Measurements from ENCODE around the gene PHKB. TPM values are rescaled to one million over a fixed set of nuclear protein-coding genes. Genes with fewer than 3 reads are reported as not detected.

Gene PHKB
- total and polyA plus RNA-seq, 2 donors (not counting 1 experiment from before 2014, with no cell fraction given), result 50.4 to 223 TPM

GRCh38 chr16:47627085-47627639 lies 166.0 kb downstream of the PHKB start:
- H3K27me3 ChIP-seq (replicated peaks in 1 of 4; ENCODE audit: control extremely low read depth in 1 of 4, control insufficient read depth in 3 of 4, insufficient read depth in 4 of 4, low read length in 3 of 4), result no peaks in the 10 kb centered on the region
- no peak for TF ChIP-seq EZH2 (IDR thresholded peaks at IDR 0.05; ENCODE audit: borderline replicate concordance, insufficient read depth, low read depth, low read length, poor library complexity, severe bottlenecking)
- no peak for TF ChIP-seq CTCF (IDR thresholded peaks at IDR 0.05)
- Mint-ChIP-seq H3K4me3 (no peak overlapping the region), H3K9me3 (ENCODE audit: insufficient read depth) (no peaks in the 10 kb centered on the region), H3K27ac (no peak overlapping the region), H3K4me1 (peaks cover 8% of the 10 kb centered on the region), H3K27me3 (no peaks in the 10 kb centered on the region)
- WGBS (ENCODE audit: insufficient coverage), result no CpG with 5 or more reads among the region's 6 CpGs
- no peak overlapping the region for H3K4me2 ChIP-seq (replicated peaks; ENCODE audit: low read depth, low read length, poor library complexity, severe bottlenecking)
- CTCF ChIA-PET, result no interaction called here
- H2AFZ ChIP-seq (ENCODE audit: insufficient read depth, low read depth, low read length, poor library complexity, severe bottlenecking), result no peak overlapping the region
- POLR2A ChIA-PET, result no interaction called here
- H3K9me3 ChIP-seq (ENCODE audit: control extremely low read depth in 1 of 3, control insufficient read depth in 2 of 3, insufficient read depth in 1 of 3, low read length in 2 of 3), result peaks cover 0 to 7% (median 0%) of the 10 kb centered on the region in 3 donors
- DNase-seq (no peak), ATAC-seq (ENCODE audit: low read depth) (no peak)
- intact Hi-C loops (cut with micrococcal nuclease), result no loop called here
- H3K27ac ChIP-seq (ENCODE audit: low read length in 2 of 2), result no peak overlapping the region
- peaks cover 21% of the 10 kb centered on the region for H3K79me2 ChIP-seq (ENCODE audit: control insufficient read depth, insufficient read depth, low read length)
- peaks cover 9 to 20% of the 10 kb centered on the region in 2 experiments for H3K36me3 ChIP-seq (replicated peaks in 1 of 2; ENCODE audit: control extremely low read depth in 1 of 2, control insufficient read depth in 1 of 2, extremely low read depth in 1 of 2, insufficient read depth in 2 of 2, low read length in 1 of 2)
- peaks cover 14% of the 10 kb centered on the region for H4K20me1 ChIP-seq (ENCODE audit: control insufficient read depth, insufficient read depth, low read length, poor library complexity, severe bottlenecking)
- H3K4me1 ChIP-seq (ENCODE audit: control insufficient read depth in 2 of 2, insufficient read depth in 2 of 2, low read length in 2 of 2), result no peaks in the 10 kb centered on the region
- H3K9ac ChIP-seq (ENCODE audit: low read length), result no peak overlapping the region
- H3K4me3 ChIP-seq (ENCODE audit: control extremely low read depth in 1 of 5, extremely low read depth in 1 of 5, insufficient read depth in 1 of 5, low read depth in 2 of 5, low read length in 4 of 5), result no peak overlapping the region

GRCh38 chr16:47627721-47628120 lies 166.6 kb downstream of the PHKB start:
- Histone ChIP-seq H3K36me3 (replicated peaks in 1 of 2; ENCODE audit: control extremely low read depth in 1 of 2, control insufficient read depth in 1 of 2, extremely low read depth in 1 of 2, insufficient read depth in 2 of 2, low read length in 1 of 2) (peaks cover 11 to 21% of the 10 kb centered on the region in 2 experiments), H3K9ac (ENCODE audit: low read length) (no peak overlapping the region), H3K9me3 (ENCODE audit: control extremely low read depth in 1 of 3, control insufficient read depth in 2 of 3, insufficient read depth in 1 of 3, low read length in 2 of 3) (peaks cover 0 to 7% (median 0%) of the 10 kb centered on the region in 3 donors), H3K4me3 (ENCODE audit: control extremely low read depth in 1 of 5, extremely low read depth in 1 of 5, insufficient read depth in 1 of 5, low read depth in 2 of 5, low read length in 4 of 5) (no peak overlapping the region), H3K4me2 (replicated peaks; ENCODE audit: low read depth, low read length, poor library complexity, severe bottlenecking) (no peak overlapping the region), H3K27ac (ENCODE audit: low read length in 2 of 2) (no peak overlapping the region), H3K27me3 (replicated peaks in 1 of 4; ENCODE audit: control extremely low read depth in 1 of 4, control insufficient read depth in 3 of 4, insufficient read depth in 4 of 4, low read length in 3 of 4) (no peaks in the 10 kb centered on the region), H2AFZ (ENCODE audit: insufficient read depth, low read depth, low read length, poor library complexity, severe bottlenecking) (no peak overlapping the region), H4K20me1 (ENCODE audit: control insufficient read depth, insufficient read depth, low read length, poor library complexity, severe bottlenecking) (peaks cover 14% of the 10 kb centered on the region), H3K4me1 (ENCODE audit: control insufficient read depth in 2 of 2, insufficient read depth in 2 of 2, low read length in 2 of 2) (no peaks in the 10 kb centered on the region), H3K79me2 (ENCODE audit: control insufficient read depth, insufficient read depth, low read length) (peaks cover 21% of the 10 kb centered on the region)
- DNase-seq (no peak), ATAC-seq (ENCODE audit: low read depth) (no peak)
- ChIA-PET POLR2A (no interaction called here), CTCF (no interaction called here)
- no peaks in the 10 kb centered on the region for H3K9me3 Mint-ChIP-seq (ENCODE audit: insufficient read depth)
- H3K4me3 Mint-ChIP-seq, result no peak overlapping the region
- TF ChIP-seq EZH2 (IDR thresholded peaks at IDR 0.05; ENCODE audit: borderline replicate concordance, insufficient read depth, low read depth, low read length, poor library complexity, severe bottlenecking) (no peak), CTCF (IDR thresholded peaks at IDR 0.05) (no peak)
- no peak overlapping the region for H3K27ac Mint-ChIP-seq
- peaks cover 3% of the 10 kb centered on the region for H3K4me1 Mint-ChIP-seq
- intact Hi-C loops (cut with micrococcal nuclease), result no loop called here
- no peaks in the 10 kb centered on the region for H3K27me3 Mint-ChIP-seq

All from B cell (primary cell).